HEK293 (cell line): ENCODE measurements around the gene NR2F1-AS1.
A peak's percentile ranks its signal among the peaks of the same experiment; 100 is the strongest.

Experiments
- CTCF ChIA-PET: fragments of 350-600 bp; formaldehyde crosslinking; extraction: SDS; loops from one replicate; lab custom pipeline; 2021; ENCODE audit warnings: antibody characterized with exemption; lab: Yijun Ruan, JAX
- POLR2A ChIA-PET: fragments of 300-600 bp; formaldehyde crosslinking; extraction: SDS; loops from one replicate; lab custom pipeline; 2020; ENCODE audit warnings: antibody characterized with exemption, inconsistent platforms; lab: Yijun Ruan, JAX
- H3K27ac ChIP-seq: fragments of 200-500 bp; sonication (Bioruptor generic); 2 replicates; pipeline ENCODE4 v1.5.1; 2014; ENCODE audit warnings: low read depth, low read length, control low read depth, inconsistent platforms; ENCODE audit errors: extremely low read depth
- H3K36me3 ChIP-seq, 2 experiments: fragments of 200-500 bp in 1 of 2; sonication (Bioruptor generic) in 1 of 2; 1 replicate in 1 of 2; 2 replicates in 1 of 2; pipeline ENCODE4 v1.5.1; 2014 to 2017; ENCODE audit warnings: inconsistent platforms in 2 of 2, low read length in 2 of 2; ENCODE audit not compliant: control insufficient read depth in 2 of 2, insufficient read depth in 1 of 2
- H3K4me1 ChIP-seq: fragments of 200-500 bp; sonication (Bioruptor generic); 2 replicates; pipeline ENCODE4 v1.5.1; 2014; ENCODE audit warnings: mild to moderate bottlenecking, low read length, inconsistent platforms; ENCODE audit not compliant: control insufficient read depth, insufficient read depth
- H3K4me3 ChIP-seq: 2 replicates; pipeline ENCODE4 v1.5.1; 2011; ENCODE audit warnings: low read depth, mild to moderate bottlenecking, control low read depth, low read length, moderate library complexity
- H3K9me3 ChIP-seq: fragments of 200-500 bp; sonication (Bioruptor generic); 2 replicates; pipeline ENCODE4 v1.5.1; 2014; ENCODE audit warnings: low read depth, low read length, inconsistent platforms; ENCODE audit not compliant: control insufficient read depth, insufficient read depth
- BCL11A ChIP-seq: fragments of 450-650 bp; formaldehyde crosslinking; IDR thresholded peaks from 2 replicates; pipeline ENCODE4 v1.5.1; 2016; ENCODE audit warnings: low read depth, missing biosample characterization, missing genetic modification characterization
- GLIS1 ChIP-seq: fragments of 450-650 bp; formaldehyde crosslinking; IDR thresholded peaks from 2 replicates; pipeline ENCODE4 v1.5.1; 2016; ENCODE audit warnings: missing biosample characterization, missing genetic modification characterization
- SP3 ChIP-seq: fragments of 450-650 bp; formaldehyde crosslinking; IDR thresholded peaks from 2 replicates; pipeline ENCODE4 v1.5.1; 2016; ENCODE audit warnings: missing biosample characterization, missing genetic modification characterization
- ZBTB1 ChIP-seq: fragments of 450-650 bp; formaldehyde crosslinking; IDR thresholded peaks from 2 replicates; pipeline ENCODE4 v1.5.1; 2016; ENCODE audit warnings: missing biosample characterization, missing genetic modification characterization
- ZFHX2 ChIP-seq: fragments of 450-650 bp; formaldehyde crosslinking; conservative IDR thresholded peaks from 2 replicates; pipeline ENCODE4 v1.5.1; 2016; ENCODE audit warnings: missing biosample characterization, missing genetic modification characterization
- ZFP37 ChIP-seq: fragments of 450-650 bp; formaldehyde crosslinking; IDR thresholded peaks from 2 replicates; pipeline ENCODE4 v1.5.1; 2016; ENCODE audit warnings: missing biosample characterization, missing genetic modification characterization
- ZIC2 ChIP-seq: fragments of 450-650 bp; formaldehyde crosslinking; IDR thresholded peaks from 2 replicates; pipeline ENCODE4 v1.5.1; 2016; ENCODE audit warnings: missing biosample characterization, missing genetic modification characterization
- ZNF157 ChIP-seq: fragments of 450-650 bp; formaldehyde crosslinking; IDR thresholded peaks from 2 replicates; pipeline ENCODE4 v1.5.1; 2016; ENCODE audit warnings: missing biosample characterization, missing genetic modification characterization
- ZNF184 ChIP-seq: fragments of 450-650 bp; IDR thresholded peaks from 2 replicates; pipeline ENCODE4 v1.5.1; 2018; ENCODE audit warnings: missing biosample characterization, mild to moderate bottlenecking, missing genetic modification characterization
- ZNF24 ChIP-seq: fragments of 450-650 bp; formaldehyde crosslinking; IDR thresholded peaks from 2 replicates; pipeline ENCODE4 v1.5.1; 2016; ENCODE audit warnings: missing biosample characterization, missing genetic modification characterization
- ZNF324 ChIP-seq: fragments of 450-650 bp; formaldehyde crosslinking; IDR thresholded peaks from 2 replicates; pipeline ENCODE4 v1.5.1; 2016; ENCODE audit warnings: missing biosample characterization, missing genetic modification characterization
- ZNF354C ChIP-seq: fragments of 450-650 bp; formaldehyde crosslinking; IDR thresholded peaks from 2 replicates; pipeline ENCODE4 v1.5.1; 2016; ENCODE audit warnings: missing biosample characterization, missing genetic modification characterization, low read depth, borderline replicate concordance
- ZNF366 ChIP-seq: fragments of 450-650 bp; formaldehyde crosslinking; conservative IDR thresholded peaks from 2 replicates; pipeline ENCODE4 v1.5.1; 2016; ENCODE audit warnings: missing biosample characterization, missing genetic modification characterization
- ZNF501 ChIP-seq: fragments of 450-650 bp; formaldehyde crosslinking; IDR thresholded peaks from 2 replicates; pipeline ENCODE4 v1.5.1; 2016; ENCODE audit warnings: missing biosample characterization, missing genetic modification characterization
- ZNF596 ChIP-seq: fragments of 450-650 bp; IDR thresholded peaks from 2 replicates; pipeline ENCODE4 v1.5.0; 2018; ENCODE audit warnings: missing biosample characterization, mild to moderate bottlenecking, missing genetic modification characterization, moderate library complexity
- ZNF629 ChIP-seq: fragments of 450-650 bp; formaldehyde crosslinking; IDR thresholded peaks from 2 replicates; pipeline ENCODE4 v1.5.1; 2017; ENCODE audit warnings: missing biosample characterization, missing genetic modification characterization
- ZXDB ChIP-seq: fragments of 450-650 bp; formaldehyde crosslinking; IDR thresholded peaks from 2 replicates; pipeline ENCODE4 v1.5.1; 2016; ENCODE audit warnings: missing biosample characterization, missing genetic modification characterization
- TF ChIP-seq, protein P1 (sequence below): fragments of 450-650 bp; formaldehyde crosslinking; IDR thresholded peaks from 2 replicates; pipeline ENCODE4 v1.5.1; 2017; ENCODE audit warnings: missing biosample characterization, missing genetic modification characterization
- TF ChIP-seq, protein P2 (sequence below): fragments of 450-650 bp; formaldehyde crosslinking; IDR thresholded peaks from 2 replicates; pipeline ENCODE4; 2016; ENCODE audit warnings: missing biosample characterization, missing genetic modification characterization
- TF ChIP-seq, protein P3 (sequence below): fragments of 450-650 bp; formaldehyde crosslinking; IDR thresholded peaks from 2 replicates; pipeline ENCODE4 v1.5.1; 2016; ENCODE audit warnings: missing biosample characterization, missing genetic modification characterization
- TF ChIP-seq, protein P4 (sequence below): fragments of 450-650 bp; formaldehyde crosslinking; IDR thresholded peaks from 2 replicates; pipeline ENCODE4 v1.5.1; 2017; ENCODE audit warnings: missing biosample characterization, missing genetic modification characterization
- TF ChIP-seq, protein P5 (sequence below): fragments of 450-650 bp; formaldehyde crosslinking; IDR thresholded peaks from 2 replicates; pipeline ENCODE4 v1.5.1; 2016; ENCODE audit warnings: missing biosample characterization, missing genetic modification characterization
- TF ChIP-seq, protein P6 (sequence below): fragments of 450-650 bp; formaldehyde crosslinking; optimal IDR thresholded peaks from 2 replicates; pipeline ENCODE3; 2016; ENCODE audit warnings: missing biosample characterization, mild to moderate bottlenecking, missing genetic modification characterization
- TF ChIP-seq, protein P7 (sequence below): fragments of 450-650 bp; formaldehyde crosslinking; IDR thresholded peaks from 2 replicates; pipeline ENCODE4 v1.5.1; 2016; ENCODE audit warnings: missing biosample characterization, missing genetic modification characterization

The NR2F1-AS1 gene

DNA sequence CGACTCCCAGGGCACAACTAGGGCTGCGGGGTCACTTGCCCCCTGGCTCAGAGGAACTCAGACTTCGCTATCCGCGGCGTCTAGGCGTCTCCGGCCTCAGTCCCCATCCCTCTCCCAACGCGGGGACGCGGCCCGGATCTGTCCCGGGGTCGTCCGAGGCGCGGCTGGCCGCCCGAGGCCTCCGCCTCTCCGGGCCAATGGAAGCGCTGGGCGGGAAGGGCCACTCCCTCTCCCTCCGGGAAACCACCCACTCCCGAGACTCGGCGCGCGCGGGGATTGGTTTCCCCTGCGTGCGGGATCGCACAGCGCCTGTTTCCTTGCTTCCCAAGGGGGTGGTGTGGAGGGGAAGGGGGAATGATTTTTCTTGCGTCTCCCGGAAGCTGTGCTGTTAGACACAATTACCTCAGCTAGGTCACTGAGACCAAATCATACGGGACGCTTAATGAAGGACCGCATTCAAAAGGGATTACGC, 40.3 kb upstream of the NR2F1-AS1 start (continued):
- TF ChIP-seq SP3 (tag by site-specific recombination), result peak; percentile 93
- peak; percentile 59 for TF ChIP-seq ZXDB
- TF ChIP-seq ZNF366 (tag by site-specific recombination), result peak; percentile 60; the same call in 1 of the 2 replicates
- TF ChIP-seq ZNF324 (tag by site-specific recombination), result 0 out of 2 replicates have a peak, but pooled peaks have one; percentile 26
- TF ChIP-seq, protein P1, sequence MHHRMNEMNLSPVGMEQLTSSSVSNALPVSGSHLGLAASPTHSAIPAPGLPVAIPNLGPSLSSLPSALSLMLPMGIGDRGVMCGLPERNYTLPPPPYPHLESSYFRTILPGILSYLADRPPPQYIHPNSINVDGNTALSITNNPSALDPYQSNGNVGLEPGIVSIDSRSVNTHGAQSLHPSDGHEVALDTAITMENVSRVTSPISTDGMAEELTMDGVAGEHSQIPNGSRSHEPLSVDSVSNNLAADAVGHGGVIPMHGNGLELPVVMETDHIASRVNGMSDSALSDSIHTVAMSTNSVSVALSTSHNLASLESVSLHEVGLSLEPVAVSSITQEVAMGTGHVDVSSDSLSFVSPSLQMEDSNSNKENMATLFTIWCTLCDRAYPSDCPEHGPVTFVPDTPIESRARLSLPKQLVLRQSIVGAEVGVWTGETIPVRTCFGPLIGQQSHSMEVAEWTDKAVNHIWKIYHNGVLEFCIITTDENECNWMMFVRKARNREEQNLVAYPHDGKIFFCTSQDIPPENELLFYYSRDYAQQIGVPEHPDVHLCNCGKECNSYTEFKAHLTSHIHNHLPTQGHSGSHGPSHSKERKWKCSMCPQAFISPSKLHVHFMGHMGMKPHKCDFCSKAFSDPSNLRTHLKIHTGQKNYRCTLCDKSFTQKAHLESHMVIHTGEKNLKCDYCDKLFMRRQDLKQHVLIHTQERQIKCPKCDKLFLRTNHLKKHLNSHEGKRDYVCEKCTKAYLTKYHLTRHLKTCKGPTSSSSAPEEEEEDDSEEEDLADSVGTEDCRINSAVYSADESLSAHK (tag by site-specific recombination), result peak; percentile 59; the same call in 1 of the 2 replicates
- TF ChIP-seq ZFHX2, result peak; percentile 72
- peak; percentile 82 for TF ChIP-seq ZBTB1
- TF ChIP-seq ZNF157 (tag by site-specific recombination), result no peak
- peak; percentile 35; the same call in 1 of the 2 replicates for TF ChIP-seq ZNF24 (tag by site-specific recombination)
- TF ChIP-seq GLIS1 (tag by site-specific recombination), result peak; percentile 57
- TF ChIP-seq ZFP37 (tag by site-specific recombination), result peak; percentile 69
- TF ChIP-seq, protein P2, sequence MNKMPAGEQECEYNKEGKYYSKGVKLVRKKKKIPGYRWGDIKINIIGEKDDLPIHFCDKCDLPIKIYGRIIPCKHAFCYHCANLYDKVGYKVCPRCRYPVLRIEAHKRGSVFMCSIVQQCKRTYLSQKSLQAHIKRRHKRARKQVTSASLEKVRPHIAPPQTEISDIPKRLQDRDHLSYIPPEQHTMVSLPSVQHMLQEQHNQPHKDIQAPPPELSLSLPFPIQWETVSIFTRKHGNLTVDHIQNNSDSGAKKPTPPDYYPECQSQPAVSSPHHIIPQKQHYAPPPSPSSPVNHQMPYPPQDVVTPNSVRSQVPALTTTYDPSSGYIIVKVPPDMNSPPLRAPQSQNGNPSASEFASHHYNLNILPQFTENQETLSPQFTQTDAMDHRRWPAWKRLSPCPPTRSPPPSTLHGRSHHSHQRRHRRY (tag by site-specific recombination), result no peak

DNA sequence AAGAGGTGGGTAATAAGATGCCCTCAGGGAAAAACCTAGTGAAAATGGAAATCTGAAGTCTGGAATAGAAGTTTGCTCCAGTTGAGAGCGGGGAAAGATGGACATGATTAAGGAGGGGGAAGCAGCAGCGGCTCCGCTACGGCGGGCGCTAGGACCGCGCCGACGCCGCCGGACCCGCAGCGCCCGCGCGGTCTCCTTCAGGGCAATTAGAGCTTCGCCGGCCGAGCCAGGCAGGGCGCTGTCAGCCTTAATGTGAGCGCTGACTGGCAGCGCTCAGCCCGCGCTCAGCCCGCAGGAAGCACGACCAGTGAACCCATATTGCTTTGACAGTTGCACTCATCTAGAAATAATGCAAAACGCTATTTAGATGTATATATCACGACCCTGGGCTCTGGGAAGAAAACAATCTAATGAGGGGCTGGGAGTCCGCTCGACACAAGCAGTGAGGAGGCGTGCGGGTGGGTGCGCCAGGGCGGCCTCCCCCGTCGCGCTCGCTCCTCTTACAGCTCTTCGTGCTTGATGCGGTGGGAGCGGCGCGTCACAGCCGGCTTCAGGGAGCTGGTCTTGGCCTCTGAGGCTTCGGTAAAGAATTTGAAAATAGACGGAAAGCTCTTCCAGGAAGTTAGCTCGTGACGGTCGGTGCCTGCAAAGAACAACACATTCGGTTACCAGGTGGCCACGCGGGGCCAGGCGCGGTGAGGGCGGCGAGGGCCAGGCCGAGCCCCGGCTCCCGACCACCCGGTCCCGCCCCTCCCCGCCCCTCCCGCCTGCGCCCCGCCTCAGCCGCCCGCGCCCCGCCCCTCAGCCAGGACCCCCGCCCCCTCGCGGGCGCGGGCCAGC, 39.7 kb upstream of the NR2F1-AS1 start:
- Histone ChIP-seq H3K36me3 (no peaks in the 10 kb centered on the region), H3K4me1 (no peaks in the 10 kb centered on the region), H3K4me3 (peak overlapping the region; percentile 72), H3K9me3 (no peaks in the 10 kb centered on the region), H3K27ac (peak overlapping the region; percentile 93)
- POLR2A ChIA-PET, result interaction anchor here (0.7 to 2.7 kb wide), 4 partner anchors 38 to 126 kb away, joined by 3 to 24 read pairs (median 4); partner anchors contain the start of gene NR2F1
- CTCF ChIA-PET, result interaction anchor here (0.6 to 1.3 kb wide), 6 partner anchors 9 to 274 kb away, joined by 3 to 6 read pairs (median 4); no protein-coding TSS in a partner anchor
- TF ChIP-seq, protein P3, sequence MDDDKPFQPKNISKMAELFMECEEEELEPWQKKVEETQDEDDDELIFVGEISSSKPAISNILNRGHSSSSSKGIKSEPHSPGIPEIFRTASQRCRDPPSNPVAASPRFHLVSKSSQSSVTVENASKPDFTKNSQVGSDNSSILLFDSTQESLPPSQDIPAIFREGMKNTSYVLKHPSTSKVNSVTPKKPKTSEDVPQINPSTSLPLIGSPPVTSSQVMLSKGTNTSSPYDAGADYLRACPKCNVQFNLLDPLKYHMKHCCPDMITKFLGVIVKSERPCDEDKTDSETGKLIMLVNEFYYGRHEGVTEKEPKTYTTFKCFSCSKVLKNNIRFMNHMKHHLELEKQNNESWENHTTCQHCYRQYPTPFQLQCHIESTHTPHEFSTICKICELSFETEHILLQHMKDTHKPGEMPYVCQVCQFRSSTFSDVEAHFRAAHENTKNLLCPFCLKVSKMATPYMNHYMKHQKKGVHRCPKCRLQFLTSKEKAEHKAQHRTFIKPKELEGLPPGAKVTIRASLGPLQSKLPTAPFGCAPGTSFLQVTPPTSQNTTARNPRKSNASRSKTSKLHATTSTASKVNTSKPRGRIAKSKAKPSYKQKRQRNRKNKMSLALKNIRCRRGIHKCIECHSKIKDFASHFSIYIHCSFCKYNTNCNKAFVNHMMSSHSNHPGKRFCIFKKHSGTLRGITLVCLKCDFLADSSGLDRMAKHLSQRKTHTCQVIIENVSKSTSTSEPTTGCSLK (tag by site-specific recombination), result no peak
- TF ChIP-seq ZIC2 (tag by site-specific recombination) (peak; percentile 46), ZNF354C (tag by site-specific recombination) (no peak), ZNF184 (peak; percentile 64; the same call in 1 of the 2 replicates), ZNF501 (tag by site-specific recombination) (0 out of 2 replicates have a peak, but pooled peaks have one; percentile 75), ZNF596 (tag by site-specific recombination) (peak; percentile 62; the same call in 1 of the 2 replicates), ZNF629 (tag by site-specific recombination) (peak; percentile 73; the same call in 1 of the 2 replicates), BCL11A (tag by site-specific recombination) (peak; percentile 76; the same call in 1 of the 2 replicates)
- TF ChIP-seq, protein P4, sequence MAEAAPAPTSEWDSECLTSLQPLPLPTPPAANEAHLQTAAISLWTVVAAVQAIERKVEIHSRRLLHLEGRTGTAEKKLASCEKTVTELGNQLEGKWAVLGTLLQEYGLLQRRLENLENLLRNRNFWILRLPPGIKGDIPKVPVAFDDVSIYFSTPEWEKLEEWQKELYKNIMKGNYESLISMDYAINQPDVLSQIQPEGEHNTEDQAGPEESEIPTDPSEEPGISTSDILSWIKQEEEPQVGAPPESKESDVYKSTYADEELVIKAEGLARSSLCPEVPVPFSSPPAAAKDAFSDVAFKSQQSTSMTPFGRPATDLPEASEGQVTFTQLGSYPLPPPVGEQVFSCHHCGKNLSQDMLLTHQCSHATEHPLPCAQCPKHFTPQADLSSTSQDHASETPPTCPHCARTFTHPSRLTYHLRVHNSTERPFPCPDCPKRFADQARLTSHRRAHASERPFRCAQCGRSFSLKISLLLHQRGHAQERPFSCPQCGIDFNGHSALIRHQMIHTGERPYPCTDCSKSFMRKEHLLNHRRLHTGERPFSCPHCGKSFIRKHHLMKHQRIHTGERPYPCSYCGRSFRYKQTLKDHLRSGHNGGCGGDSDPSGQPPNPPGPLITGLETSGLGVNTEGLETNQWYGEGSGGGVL (tag by site-specific recombination), result peak; percentile 48; the same call in 1 of the 2 replicates
- TF ChIP-seq, protein P5, sequence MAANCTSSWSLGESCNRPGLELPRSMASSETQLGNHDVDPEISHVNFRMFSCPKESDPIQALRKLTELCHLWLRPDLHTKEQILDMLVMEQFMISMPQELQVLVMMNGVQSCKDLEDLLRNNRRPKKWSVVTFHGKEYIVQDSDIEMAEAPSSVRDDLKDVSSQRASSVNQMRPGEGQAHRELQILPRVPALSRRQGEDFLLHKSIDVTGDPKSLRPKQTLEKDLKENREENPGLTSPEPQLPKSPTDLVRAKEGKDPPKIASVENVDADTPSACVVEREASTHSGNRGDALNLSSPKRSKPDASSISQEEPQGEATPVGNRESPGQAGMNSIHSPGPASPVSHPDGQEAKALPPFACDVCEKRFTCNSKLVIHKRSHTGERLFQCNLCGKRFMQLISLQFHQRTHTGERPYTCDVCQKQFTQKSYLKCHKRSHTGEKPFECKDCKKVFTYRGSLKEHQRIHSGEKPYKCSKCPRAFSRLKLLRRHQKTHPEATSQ (tag by site-specific recombination), result no peak
- TF ChIP-seq, protein P6, sequence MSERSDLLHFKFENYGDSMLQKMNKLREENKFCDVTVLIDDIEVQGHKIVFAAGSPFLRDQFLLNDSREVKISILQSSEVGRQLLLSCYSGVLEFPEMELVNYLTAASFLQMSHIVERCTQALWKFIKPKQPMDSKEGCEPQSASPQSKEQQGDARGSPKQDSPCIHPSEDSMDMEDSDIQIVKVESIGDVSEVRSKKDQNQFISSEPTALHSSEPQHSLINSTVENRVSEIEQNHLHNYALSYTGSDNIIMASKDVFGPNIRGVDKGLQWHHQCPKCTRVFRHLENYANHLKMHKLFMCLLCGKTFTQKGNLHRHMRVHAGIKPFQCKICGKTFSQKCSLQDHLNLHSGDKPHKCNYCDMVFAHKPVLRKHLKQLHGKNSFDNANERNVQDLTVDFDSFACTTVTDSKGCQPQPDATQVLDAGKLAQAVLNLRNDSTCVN (tag by site-specific recombination), result peak; percentile 76
- TF ChIP-seq, protein P7, sequence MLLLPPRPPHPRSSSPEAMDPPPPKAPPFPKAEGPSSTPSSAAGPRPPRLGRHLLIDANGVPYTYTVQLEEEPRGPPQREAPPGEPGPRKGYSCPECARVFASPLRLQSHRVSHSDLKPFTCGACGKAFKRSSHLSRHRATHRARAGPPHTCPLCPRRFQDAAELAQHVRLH (tag by site-specific recombination), result peak; percentile 25; the same call in 1 of the 2 replicates
